Measurements from ENCODE around the gene AURKA.
A peak's percentile ranks its signal among the peaks of the same experiment; 100 is the strongest.

- TF ChIP-seq POLR2A (IDR thresholded peaks at IDR 0.05) (peak; percentile 33 to 59), CTCF (IDR thresholded peaks at IDR 0.05) (no peak)
These were observed 33.3 kb downstream of the AURKA start, which contains the start of gene FAM210B for GRCh38 chr20:56358600-56359211.
